Measurements from ENCODE around the gene NGEF.

The NGEF gene

GRCh38 chr2:232951891-232952290 is 61.2 kb downstream of the NGEF start:
- DNase-seq (ENCODE audit: low read depth), result peak; percentile 9
- no peak overlapping the region for H3K4me3 ChIP-seq (ENCODE audit: low read length)
- TF ChIP-seq CTCF (conservative IDR thresholded peaks at IDR 0.05; ENCODE audit: low read depth, low read length), result no peak

- no peak for TF ChIP-seq CTCF (conservative IDR thresholded peaks at IDR 0.05; ENCODE audit: low read depth, low read length)
- no peak for DNase-seq (ENCODE audit: low read depth)
- no peak overlapping the region for H3K4me3 ChIP-seq (ENCODE audit: low read length)
Observed at GRCh38 chr2:232951181-232951580, 61.9 kb downstream of the NGEF start.

- H3K4me3 ChIP-seq (ENCODE audit: low read length), result no peak overlapping the region
- DNase-seq (ENCODE audit: low read depth), result no peak
- TF ChIP-seq CTCF (conservative IDR thresholded peaks at IDR 0.05; ENCODE audit: low read depth, low read length), result no peak
Observed at GRCh38 chr2:232950751-232951150, 62.3 kb downstream of the NGEF start.

- DNase-seq (ENCODE audit: low read depth), result no peak
- H3K4me3 ChIP-seq (ENCODE audit: low read length), result no peak overlapping the region
- no peak for TF ChIP-seq CTCF (conservative IDR thresholded peaks at IDR 0.05; ENCODE audit: low read depth, low read length)
Observed at GRCh38 chr2:232949016-232949415, 64.0 kb downstream of the NGEF start.

GRCh38 chr2:232942831-232943230 is 70.2 kb downstream of the NGEF start:
- H3K4me3 ChIP-seq (ENCODE audit: low read length), result no peak overlapping the region
- TF ChIP-seq CTCF (conservative IDR thresholded peaks at IDR 0.05; ENCODE audit: low read depth, low read length), result no peak
- DNase-seq (ENCODE audit: low read depth), result no peak

GRCh38 chr2:232941912-232942594 is 71.0 kb downstream of the NGEF start:
- no peak overlapping the region for H3K4me3 ChIP-seq (ENCODE audit: low read length)
- no peak for TF ChIP-seq CTCF (conservative IDR thresholded peaks at IDR 0.05; ENCODE audit: low read depth, low read length)
- DNase-seq (ENCODE audit: low read depth), result no peak

GRCh38 chr2:232941400-232941799 is 71.7 kb downstream of the NGEF start:
- no peak overlapping the region for H3K4me3 ChIP-seq (ENCODE audit: low read length)
- no peak for DNase-seq (ENCODE audit: low read depth)
- TF ChIP-seq CTCF (conservative IDR thresholded peaks at IDR 0.05; ENCODE audit: low read depth, low read length), result no peak
